Activated naive CD4-positive, alpha-beta T cell treated with anti-CD3 and anti-CD28 coated beads, Interleukin-2, amount 50 U/mL, for 24 hours (primary cell): ENCODE results near the gene MRPS18C.
"Not testable (repeated sequence)": the region's sequence is repeated elsewhere in the genome, so short reads cannot be mapped to it uniquely, and the experiment has no call there.

Source experiments
- H3K27ac Mint-ChIP-seq: one replicate; pipeline ENCODE4 v1.8.0; 2021; ENCODE audit warnings: mild to moderate bottlenecking, mixed read lengths
- H3K27me3 Mint-ChIP-seq: one replicate; pipeline ENCODE4 v1.8.0; 2021; ENCODE audit warnings: mixed read lengths
- H3K36me3 Mint-ChIP-seq: one replicate; pipeline ENCODE4 v1.8.0; 2021; ENCODE audit warnings: mixed read lengths
- H3K4me1 Mint-ChIP-seq: one replicate; pipeline ENCODE4 v1.8.0; 2021; ENCODE audit warnings: mixed read lengths
- H3K4me3 Mint-ChIP-seq: one replicate; pipeline ENCODE4 v1.8.0; 2021; ENCODE audit warnings: mild to moderate bottlenecking, mixed read lengths
- H3K9me3 Mint-ChIP-seq: one replicate; pipeline ENCODE4 v1.8.0; 2021; ENCODE audit warnings: mixed read lengths

Gene MRPS18C

GRCh38 chr4:83484500-83485461, 28.9 kb downstream of the MRPS18C start, which contains the start of gene ABRAXAS1:
TSS of gene ABRAXAS1 (minus strand) at chr4:83485100. CDS start at chr4:83485072, 28 bp downstream.
- H3K36me3 Mint-ChIP-seq, result no peaks in the 10 kb centered on the region
- H3K27ac Mint-ChIP-seq, result peak within 1 kb of the TSS; percentile 97
- H3K27me3 Mint-ChIP-seq, result no peaks in the 10 kb centered on the region
- peaks cover 39% of the 10 kb centered on the region for H3K4me1 Mint-ChIP-seq
- H3K4me3 Mint-ChIP-seq, result peak within 1 kb of the TSS; percentile 100
- H3K9me3 Mint-ChIP-seq, result no peaks in the 10 kb centered on the region

- H3K27ac Mint-ChIP-seq, result peak overlapping the region; percentile 86
- H3K27me3 Mint-ChIP-seq, result no peaks in the 10 kb centered on the region
- H3K4me3 Mint-ChIP-seq, result peak overlapping the region; percentile 49
- peaks cover 34% of the 10 kb centered on the region for H3K4me1 Mint-ChIP-seq
- no peaks in the 10 kb centered on the region for H3K36me3 Mint-ChIP-seq
- no peaks in the 10 kb centered on the region for H3K9me3 Mint-ChIP-seq
Measured at GRCh38 chr4:83486457-83487129, 30.7 kb downstream of the MRPS18C start.

GRCh38 chr4:83489711-83490326, 34.0 kb downstream of the MRPS18C start:
- H3K36me3 Mint-ChIP-seq, result no peaks in the 10 kb centered on the region
- H3K4me3 Mint-ChIP-seq, result no peak overlapping the region
- H3K4me1 Mint-ChIP-seq, result peaks cover 13% of the 10 kb centered on the region
- H3K27ac Mint-ChIP-seq, result no peak overlapping the region
- no peaks in the 10 kb centered on the region for H3K27me3 Mint-ChIP-seq
- no peaks in the 10 kb centered on the region for H3K9me3 Mint-ChIP-seq

- Mint-ChIP-seq H3K27me3 (no peaks in the 10 kb centered on the region), H3K9me3 (no peaks in the 10 kb centered on the region), H3K36me3 (no peaks in the 10 kb centered on the region), H3K27ac (no peak overlapping the region), H3K4me1 (peaks cover 9% of the 10 kb centered on the region), H3K4me3 (no peak overlapping the region)
Measured at GRCh38 chr4:83490876-83491450, 35.1 kb downstream of the MRPS18C start.

GRCh38 chr4:83496085-83496917, 40.4 kb downstream of the MRPS18C start:
- not testable (repeated sequence) for H3K4me3 Mint-ChIP-seq, H3K27ac Mint-ChIP-seq, H3K36me3 Mint-ChIP-seq, H3K27me3 Mint-ChIP-seq, H3K4me1 Mint-ChIP-seq, H3K9me3 Mint-ChIP-seq

GRCh38 chr4:83498187-83498586, 42.3 kb downstream of the MRPS18C start:
- no peaks in the 10 kb centered on the region for H3K4me1 Mint-ChIP-seq
- H3K27me3 Mint-ChIP-seq, result no peaks in the 10 kb centered on the region
- H3K4me3 Mint-ChIP-seq, result no peak overlapping the region
- H3K27ac Mint-ChIP-seq, result no peak overlapping the region
- no peaks in the 10 kb centered on the region for H3K9me3 Mint-ChIP-seq
- no peaks in the 10 kb centered on the region for H3K36me3 Mint-ChIP-seq

GRCh38 chr4:83501671-83502070, 45.8 kb downstream of the MRPS18C start:
- H3K27me3 Mint-ChIP-seq, H3K4me3 Mint-ChIP-seq, H3K9me3 Mint-ChIP-seq, H3K36me3 Mint-ChIP-seq, H3K27ac Mint-ChIP-seq: not testable (repeated sequence)
- H3K4me1 Mint-ChIP-seq, result peaks cover 15% of the 10 kb centered on the region

GRCh38 chr4:83503974-83504373, 48.1 kb downstream of the MRPS18C start:
- H3K4me3 Mint-ChIP-seq, result no peak overlapping the region
- H3K9me3 Mint-ChIP-seq, result no peaks in the 10 kb centered on the region
- H3K4me1 Mint-ChIP-seq, result peaks cover 15% of the 10 kb centered on the region
- no peaks in the 10 kb centered on the region for H3K27me3 Mint-ChIP-seq
- no peaks in the 10 kb centered on the region for H3K36me3 Mint-ChIP-seq
- H3K27ac Mint-ChIP-seq, result peak overlapping the region; percentile 80

GRCh38 chr4:83504503-83504902, 48.6 kb downstream of the MRPS18C start:
- Mint-ChIP-seq H3K27me3 (no peaks in the 10 kb centered on the region), H3K4me1 (peaks cover 15% of the 10 kb centered on the region), H3K36me3 (no peaks in the 10 kb centered on the region), H3K9me3 (no peaks in the 10 kb centered on the region), H3K27ac (peak overlapping the region; percentile 80), H3K4me3 (peak overlapping the region; percentile 33)

GRCh38 chr4:83504996-83505395, 49.1 kb downstream of the MRPS18C start:
- peaks cover 15% of the 10 kb centered on the region for H3K4me1 Mint-ChIP-seq
- no peak overlapping the region for H3K4me3 Mint-ChIP-seq
- H3K27ac Mint-ChIP-seq, result no peak overlapping the region
- H3K9me3 Mint-ChIP-seq, result no peaks in the 10 kb centered on the region
- no peaks in the 10 kb centered on the region for H3K27me3 Mint-ChIP-seq
- no peaks in the 10 kb centered on the region for H3K36me3 Mint-ChIP-seq

GRCh38 chr4:83509156-83509585, 53.3 kb downstream of the MRPS18C start:
- not testable (repeated sequence) for H3K4me1 Mint-ChIP-seq, H3K36me3 Mint-ChIP-seq, H3K27ac Mint-ChIP-seq, H3K27me3 Mint-ChIP-seq, H3K9me3 Mint-ChIP-seq, H3K4me3 Mint-ChIP-seq

GRCh38 chr4:83510442-83510841, 54.6 kb downstream of the MRPS18C start:
- Mint-ChIP-seq H3K9me3 (no peaks in the 10 kb centered on the region), H3K4me1 (no peaks in the 10 kb centered on the region), H3K27me3 (no peaks in the 10 kb centered on the region), H3K27ac (no peak overlapping the region), H3K4me3 (no peak overlapping the region), H3K36me3 (no peaks in the 10 kb centered on the region)
